ENCODE measurements around the gene SAMD3. TPM values are rescaled to one million over a fixed set of nuclear protein-coding genes. Genes with fewer than 3 reads are reported as not detected.
A peak's percentile ranks its signal among the peaks of the same experiment; 100 is the strongest.

The SAMD3 gene
- total and polyA plus RNA-seq, 2 of the 4 experiments (the other 2 are of a cell fraction): 3.0 to 3.9 TPM

GRCh38 chr6:130128326-130128725, 94.4 kb downstream of the SAMD3 start:
- no peak overlapping the region for H3K23ac ChIP-seq (ENCODE audit: low read depth, low read length)
- CTCF ChIA-PET: interaction anchor here (0.7 kb wide), 1 partner anchor 20 kb away, joined by 5 read pairs; no protein-coding TSS in a partner anchor
- H3K4ac ChIP-seq (ENCODE audit: low read depth, low read length): no peak overlapping the region
- no peak overlapping the region; the same call in 1 of the 2 replicates for H4K91ac ChIP-seq (ENCODE audit: insufficient read depth, low read depth, low read length)
- no peak overlapping the region for H3K27ac ChIP-seq (ENCODE audit: insufficient read depth, low read length)
- H2AK5ac ChIP-seq (ENCODE audit: low read depth, low read length): peak overlapping the region; percentile 4; the same call in 1 of the 2 replicates
- no peaks in the 10 kb centered on the region for H3K27me3 ChIP-seq (ENCODE audit: control insufficient read depth, insufficient read depth, low read length)
- intact Hi-C loops (cut with micrococcal nuclease) (loop anchor here (5.0 kb wide), 1 partner anchor 81 kb away; no protein-coding TSS in a partner anchor), dilution Hi-C loops (cut with HindIII; ENCODE audit: low sequenced_read_pairs, unreplicated experiment) (no loop called here), in situ Hi-C loops (cut with MboI; ENCODE audit: low sequenced_read_pairs) (no loop called here)
- H3K9me3 ChIP-seq (ENCODE audit: control insufficient read depth, insufficient read depth, low read length): no peaks in the 10 kb centered on the region
- POLR2A ChIA-PET (ENCODE audit: unreplicated experiment): no interaction called here
- no peaks in the 10 kb centered on the region for H3K9me1 ChIP-seq (ENCODE audit: insufficient read depth, low read length)
- TF ChIP-seq CHD1 (IDR thresholded peaks at IDR 0.05; ENCODE audit: low read depth, low read length): no peak
- no peak for TF ChIP-seq RFX5 (IDR thresholded peaks at IDR 0.05; ENCODE audit: low read depth, low read length)
- no peak for TF ChIP-seq RAD21 (IDR thresholded peaks at IDR 0.05; ENCODE audit: low read length)
- no peak for TF ChIP-seq NFE2L2 (IDR thresholded peaks at IDR 0.05; ENCODE audit: low read depth, low read length)
- no peak for TF ChIP-seq ELK1 (IDR thresholded peaks at IDR 0.05; ENCODE audit: borderline replicate concordance, low read depth, low read length)
- no peak for TF ChIP-seq RCOR1 (IDR thresholded peaks at IDR 0.05; ENCODE audit: insufficient replicate concordance, low read length)
- TF ChIP-seq CTCF (conservative IDR thresholded peaks at IDR 0.05; ENCODE audit: low read depth, low read length): no peak
- no peak for TF ChIP-seq MXI1 (IDR thresholded peaks at IDR 0.05; ENCODE audit: borderline replicate concordance, low read depth, low read length)
- no peak for TF ChIP-seq MAZ (IDR thresholded peaks at IDR 0.05; ENCODE audit: borderline replicate concordance, low read depth, low read length)
- TF ChIP-seq MAFK (IDR thresholded peaks at IDR 0.05; ENCODE audit: low read depth, low read length): no peak
- TF ChIP-seq SMC3 (IDR thresholded peaks at IDR 0.05; ENCODE audit: low read depth, low read length): no peak
- no peak for TF ChIP-seq POLR2A (IDR thresholded peaks at IDR 0.05; ENCODE audit: low read depth, low read length)
- TF ChIP-seq FOS (IDR thresholded peaks at IDR 0.05; ENCODE audit: low read depth, low read length): no peak
- no peak for TF ChIP-seq BHLHE40 (IDR thresholded peaks at IDR 0.05; ENCODE audit: low read depth, low read length)
- no peak for TF ChIP-seq USF2 (IDR thresholded peaks at IDR 0.05; ENCODE audit: low read depth, low read length)
- TF ChIP-seq CEBPB (IDR thresholded peaks at IDR 0.05; ENCODE audit: low read depth, low read length): no peak
- H3K79me1 ChIP-seq (ENCODE audit: low read depth in 1 of 2, low read length in 2 of 2): 0 out of 4 replicates have a peak, but pooled peaks cover 0 to 3% of the 10 kb centered on the region in 2 experiments
- ATAC-seq (ENCODE audit: low read depth) (no peak), DNase-seq (no peak)
- H4K8ac ChIP-seq (ENCODE audit: low read depth in 2 of 2, low read length in 2 of 2): no peak overlapping the region
- H4K5ac ChIP-seq (ENCODE audit: low read depth, low read length): no peak overlapping the region
- no peak overlapping the region for H3K18ac ChIP-seq (ENCODE audit: low read depth, low read length)
- WGBS, 2 experiments (ENCODE audit: extremely low coverage in 2 of 2, insufficient read length in 1 of 2): no CpG with 5 or more reads among the region's 5 CpGs
- no peaks in the 10 kb centered on the region for H4K20me1 ChIP-seq (ENCODE audit: insufficient read depth, low read length)
- BruUV-seq (replicated peaks): no TSS peak
- no peak overlapping the region for H3K4me2 ChIP-seq (ENCODE audit: low read depth, low read length)
- no peak overlapping the region for H2BK5ac ChIP-seq (ENCODE audit: low read depth, low read length, poor library complexity, severe bottlenecking)
- peaks cover 3% of the 10 kb centered on the region; the same call in 1 of the 2 replicates for H3K4me1 ChIP-seq (ENCODE audit: control insufficient read depth, insufficient read depth, low read length)
- H3K9ac ChIP-seq (ENCODE audit: low read depth, low read length): no peak overlapping the region
- H2AFZ ChIP-seq (replicated peaks; ENCODE audit: low read length, poor library complexity): no peak overlapping the region
- H2BK120ac ChIP-seq (ENCODE audit: low read depth, low read length): no peak overlapping the region; the same call in 1 of the 2 replicates
- H3K4me3 ChIP-seq (ENCODE audit: insufficient read depth, low read depth, low read length): no peak overlapping the region
- no peak overlapping the region; the same call in 1 of the 2 replicates for H2BK20ac ChIP-seq (ENCODE audit: low read depth, low read length)
- no peaks in the 10 kb centered on the region for H3K36me3 ChIP-seq (ENCODE audit: control insufficient read depth, insufficient read depth, low read length)
- no peak overlapping the region for H2AK9ac ChIP-seq (replicated peaks; ENCODE audit: low read depth, low read length, poor library complexity)
- H3K56ac ChIP-seq (ENCODE audit: extremely low read depth, insufficient read depth, low read length): no peak overlapping the region
- H2BK15ac ChIP-seq (ENCODE audit: low read depth, low read length): peak overlapping the region; percentile 42; the same call in 1 of the 3 replicates
- no peak overlapping the region for H3K14ac ChIP-seq (replicated peaks; ENCODE audit: low read depth, low read length)
